Ecto neural progenitor cell (in vitro differentiated cells): Measurements from ENCODE around the gene ANKRD52.

Experiments
- DNase-seq: peaks from one replicate; pipeline ENCODE4 v3.0.0-alpha.2; 2018; ENCODE audit warnings: low spot score

The ANKRD52 gene

DNA sequence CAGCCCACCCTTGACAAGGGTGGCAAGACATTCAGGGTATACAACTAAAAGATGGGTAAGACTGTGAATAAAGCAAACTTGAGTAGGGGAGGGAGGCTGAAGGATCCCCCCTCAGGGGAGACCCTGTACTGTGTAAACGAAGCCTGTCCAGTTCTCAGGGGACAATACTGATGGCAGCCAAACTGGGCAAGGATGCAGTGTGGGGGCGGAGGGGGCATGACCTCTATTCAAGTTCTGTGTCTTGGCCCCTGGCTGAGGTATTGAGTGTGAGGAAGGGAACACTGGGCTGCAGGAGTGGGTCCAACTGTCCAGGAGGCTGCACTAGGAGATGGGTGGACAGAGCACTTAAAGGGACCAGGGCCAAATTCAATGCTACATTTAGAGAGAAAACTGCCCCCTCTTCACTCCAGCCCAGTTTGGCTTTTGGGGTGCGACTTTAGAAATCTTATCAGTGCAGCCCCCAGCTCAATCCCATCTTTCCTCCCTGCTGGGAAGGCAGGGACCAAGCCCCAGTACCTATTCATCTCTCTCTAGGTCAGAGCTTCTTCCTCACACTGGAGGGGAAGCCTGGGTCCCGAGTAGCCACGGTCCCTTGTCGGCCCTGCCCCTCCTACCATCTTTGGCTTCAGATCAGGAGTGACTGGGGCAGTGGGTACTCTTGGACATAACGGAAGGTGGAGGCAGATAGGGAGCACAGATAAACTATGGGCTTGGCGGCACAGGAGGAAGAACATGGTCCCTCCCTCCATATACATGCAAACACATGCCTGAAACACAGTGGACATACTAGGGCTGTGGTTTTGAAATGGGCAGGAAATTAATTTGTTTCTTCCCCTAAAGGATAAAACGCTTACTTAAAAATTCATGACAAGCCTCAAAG is 16.5 kb downstream of the ANKRD52 start:
- no peak for DNase-seq

DNA sequence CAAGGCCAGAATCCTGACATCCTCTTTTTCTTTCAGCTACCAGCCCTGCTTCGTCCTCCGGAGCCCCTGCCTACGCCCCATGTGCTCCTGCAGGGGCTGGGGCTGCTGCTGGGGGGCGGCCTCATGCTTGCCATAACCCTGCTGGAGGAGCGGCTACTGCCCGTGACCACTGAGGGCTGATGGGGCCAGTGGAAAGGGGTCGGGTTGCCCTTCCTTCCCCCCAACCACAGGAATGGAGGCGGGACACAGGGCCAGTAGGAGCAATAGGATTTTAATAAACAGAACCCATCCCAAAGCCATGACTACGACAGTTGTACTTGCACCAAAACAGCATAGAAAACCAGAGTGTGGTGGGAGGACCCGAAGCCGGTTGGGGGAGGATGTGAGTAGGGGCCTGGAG is 20.6 kb downstream of the ANKRD52 start:
- DNase-seq: no peak

DNA sequence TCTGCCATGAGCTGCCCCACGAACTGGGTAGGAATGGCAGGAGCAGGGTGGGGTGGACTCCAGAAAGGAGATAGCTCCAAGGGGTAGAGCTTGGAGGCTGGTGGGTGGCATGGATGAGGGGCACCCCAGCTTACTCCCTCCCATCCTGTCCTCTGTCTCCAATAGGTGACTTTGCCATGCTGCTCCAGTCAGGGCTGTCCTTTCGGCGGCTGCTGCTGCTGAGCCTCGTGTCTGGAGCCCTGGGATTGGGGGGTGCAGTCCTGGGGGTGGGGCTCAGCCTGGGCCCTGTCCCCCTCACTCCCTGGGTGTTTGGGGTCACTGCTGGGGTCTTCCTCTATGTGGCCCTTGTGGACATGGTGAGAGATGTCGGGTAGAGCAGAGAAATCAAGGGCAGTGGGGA is 21.2 kb downstream of the ANKRD52 start:
- no peak for DNase-seq

DNA sequence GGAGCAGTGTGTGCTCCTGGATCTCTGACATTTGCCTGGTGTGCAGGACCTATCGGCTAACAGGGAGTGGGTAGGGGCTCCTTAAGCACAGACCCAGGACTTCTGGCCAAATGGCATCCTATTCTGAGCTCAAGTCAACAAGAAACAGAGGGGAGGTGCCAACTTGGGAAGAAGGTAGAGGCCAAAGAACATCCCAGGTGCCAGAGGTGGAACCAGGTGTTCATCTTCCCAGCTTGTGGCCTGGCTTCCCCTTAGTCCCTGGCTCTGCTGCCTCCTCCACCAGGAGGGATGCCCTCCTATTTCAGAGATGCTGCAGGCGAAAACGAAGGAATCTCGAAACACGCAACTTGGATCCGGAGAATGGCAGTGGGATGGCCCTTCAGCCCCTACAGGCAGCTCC is 22.1 kb downstream of the ANKRD52 start:
- no peak for DNase-seq

DNA sequence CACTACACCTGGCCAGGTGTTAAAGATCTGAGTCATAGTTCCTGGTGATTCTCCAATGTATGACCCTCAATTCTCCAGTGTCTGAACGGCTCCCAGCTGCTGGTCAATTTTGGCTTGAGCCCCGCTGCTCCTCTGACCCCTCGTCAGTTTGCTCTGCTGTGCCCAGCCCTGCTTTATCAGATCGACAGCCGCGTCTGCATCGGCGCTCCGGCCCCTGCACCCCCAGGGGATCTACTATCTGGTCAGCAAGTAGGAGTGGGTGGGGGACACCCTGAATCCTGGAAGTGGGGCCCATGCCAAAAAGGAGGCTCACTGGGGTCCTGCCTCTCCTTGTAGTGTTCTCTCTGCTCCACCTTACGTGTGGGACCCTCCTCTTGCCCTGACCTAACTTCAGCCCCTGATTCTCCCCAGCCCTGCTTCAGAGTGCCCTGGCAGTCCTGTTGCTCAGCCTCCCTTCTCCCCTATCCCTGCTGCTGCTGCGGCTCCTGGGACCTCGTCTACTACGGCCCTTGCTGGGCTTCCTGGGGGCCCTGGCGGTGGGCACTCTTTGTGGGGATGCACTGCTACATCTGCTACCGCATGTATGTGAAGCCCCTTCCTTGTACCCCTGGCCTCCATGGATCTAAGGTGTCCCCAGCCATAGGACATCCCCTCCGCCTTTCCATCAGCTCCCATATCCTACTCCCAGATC is 23.3 kb downstream of the ANKRD52 start:
- DNase-seq: no peak

DNA sequence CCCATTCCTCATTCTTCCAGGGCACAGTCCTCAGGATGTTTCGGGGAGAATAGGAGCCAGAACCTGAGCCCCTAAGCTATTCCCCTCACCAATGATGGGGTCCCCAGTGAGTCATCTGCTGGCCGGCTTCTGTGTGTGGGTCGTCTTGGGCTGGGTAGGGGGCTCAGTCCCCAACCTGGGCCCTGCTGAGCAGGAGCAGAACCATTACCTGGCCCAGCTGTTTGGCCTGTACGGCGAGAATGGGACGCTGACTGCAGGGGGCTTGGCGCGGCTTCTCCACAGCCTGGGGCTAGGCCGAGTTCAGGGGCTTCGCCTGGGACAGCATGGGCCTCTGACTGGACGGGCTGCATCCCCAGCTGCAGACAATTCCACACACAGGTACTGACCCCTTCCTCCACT is 27.0 kb downstream of the ANKRD52 start:
- DNase-seq: no peak

DNA sequence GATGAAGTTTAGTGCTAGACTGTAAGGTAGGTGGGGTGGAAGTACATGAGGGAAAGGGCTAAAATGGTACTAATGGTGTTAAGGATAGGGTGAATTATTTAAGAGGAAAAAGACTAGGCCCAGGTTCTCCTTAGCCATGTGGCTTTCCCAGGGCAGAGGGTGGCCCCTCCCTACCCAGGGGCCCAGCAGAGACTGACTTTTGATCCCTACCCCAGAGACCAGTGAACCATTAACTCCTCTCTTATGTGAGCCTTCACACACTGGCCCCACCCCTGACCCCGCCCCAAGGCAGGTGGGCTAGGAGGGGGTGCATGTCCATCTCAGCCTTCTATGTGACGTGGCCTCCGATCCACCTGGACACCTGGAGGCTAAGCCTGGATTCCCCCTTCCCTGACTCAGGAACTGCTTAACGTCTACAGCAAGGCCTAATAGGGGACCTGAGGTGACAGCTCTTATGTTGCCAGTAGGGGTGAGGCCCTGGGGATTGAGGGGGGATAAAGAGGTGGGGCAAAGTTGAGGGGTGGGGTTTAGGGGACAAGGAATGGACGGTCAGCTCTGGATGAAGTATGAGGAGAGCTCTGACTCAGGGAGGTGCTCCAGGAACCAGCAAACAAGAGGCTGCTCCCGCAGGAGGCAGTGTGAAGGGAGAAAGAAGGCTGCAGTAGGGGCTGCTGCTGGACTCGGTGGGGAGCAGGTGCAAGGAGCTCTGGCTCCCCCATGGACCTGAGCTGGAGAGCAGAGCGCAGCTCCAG is 27.6 kb downstream of the ANKRD52 start:
- DNase-seq: no peak

DNA sequence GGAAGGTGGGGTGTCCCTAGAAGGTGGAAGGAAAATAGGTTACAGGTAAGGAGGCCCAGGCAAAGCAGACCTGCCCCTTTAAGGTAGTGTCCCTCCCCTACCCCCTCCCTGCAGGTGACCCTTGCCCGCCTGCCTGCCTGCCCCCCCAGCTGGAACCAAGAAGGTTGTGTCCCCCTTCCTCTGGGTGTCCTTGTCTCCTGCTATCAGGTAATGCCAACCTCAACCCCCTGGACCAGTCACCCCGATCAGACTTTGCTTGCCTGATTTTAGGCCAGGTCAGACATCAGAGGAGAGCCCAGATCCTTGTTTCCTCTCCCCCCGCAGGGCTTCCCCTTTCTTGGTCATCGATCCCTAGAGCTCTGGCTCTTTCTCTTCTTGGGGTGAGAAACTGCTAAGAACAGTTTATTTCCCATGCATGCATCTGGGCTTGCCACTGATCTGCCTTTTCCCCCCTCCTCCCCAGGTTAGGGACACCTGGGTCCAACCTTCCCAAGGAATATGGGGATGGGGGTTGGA is 28.2 kb downstream of the ANKRD52 start, which contains the start of gene SLC39A5:
Gene SLC39A5, plus strand, starts transcription at position 136 of the 516 bp plus-strand sequence. CDS start 1,224 bp downstream, outside the sequence.
- DNase-seq: no peak

DNA sequence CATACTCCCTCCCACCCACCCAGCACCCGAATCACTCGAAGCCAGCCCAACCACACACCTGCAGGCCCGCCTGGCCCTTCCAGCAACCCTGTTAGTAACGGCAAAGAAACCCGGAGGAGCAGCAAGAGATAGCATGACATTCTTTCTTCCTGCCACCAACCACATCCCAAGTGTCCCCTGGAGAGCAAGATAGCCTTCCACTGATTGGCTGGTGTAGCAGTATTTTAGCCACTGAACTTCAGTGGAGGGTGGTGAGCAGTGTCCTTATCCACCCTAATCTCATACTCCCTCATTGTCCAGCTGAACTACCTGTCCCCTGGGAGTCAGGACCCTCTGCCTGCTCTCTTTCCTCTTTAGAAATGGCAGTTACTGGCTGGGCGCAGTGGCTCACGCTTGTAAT is 29.1 kb downstream of the ANKRD52 start:
- no peak for DNase-seq

DNA sequence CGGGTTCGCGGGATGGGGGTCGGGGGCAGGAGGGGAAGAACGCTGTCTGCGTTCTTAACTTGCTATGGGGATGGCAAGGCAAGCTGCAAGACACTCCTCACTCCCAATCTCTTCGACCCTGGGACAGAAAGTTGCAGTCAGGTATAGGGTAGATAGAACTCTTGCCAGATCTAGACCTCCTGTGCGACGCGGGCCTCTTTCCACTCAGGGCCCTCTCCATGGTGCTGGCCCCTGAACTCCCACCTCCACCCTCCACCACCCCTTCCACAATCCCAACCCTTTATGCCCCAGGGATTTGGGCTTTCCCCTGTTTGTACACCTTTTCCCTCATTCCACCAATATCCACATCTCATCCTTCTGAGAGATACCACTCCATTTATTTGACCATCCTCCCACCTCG is 33.2 kb downstream of the ANKRD52 start:
- no peak for DNase-seq

DNA sequence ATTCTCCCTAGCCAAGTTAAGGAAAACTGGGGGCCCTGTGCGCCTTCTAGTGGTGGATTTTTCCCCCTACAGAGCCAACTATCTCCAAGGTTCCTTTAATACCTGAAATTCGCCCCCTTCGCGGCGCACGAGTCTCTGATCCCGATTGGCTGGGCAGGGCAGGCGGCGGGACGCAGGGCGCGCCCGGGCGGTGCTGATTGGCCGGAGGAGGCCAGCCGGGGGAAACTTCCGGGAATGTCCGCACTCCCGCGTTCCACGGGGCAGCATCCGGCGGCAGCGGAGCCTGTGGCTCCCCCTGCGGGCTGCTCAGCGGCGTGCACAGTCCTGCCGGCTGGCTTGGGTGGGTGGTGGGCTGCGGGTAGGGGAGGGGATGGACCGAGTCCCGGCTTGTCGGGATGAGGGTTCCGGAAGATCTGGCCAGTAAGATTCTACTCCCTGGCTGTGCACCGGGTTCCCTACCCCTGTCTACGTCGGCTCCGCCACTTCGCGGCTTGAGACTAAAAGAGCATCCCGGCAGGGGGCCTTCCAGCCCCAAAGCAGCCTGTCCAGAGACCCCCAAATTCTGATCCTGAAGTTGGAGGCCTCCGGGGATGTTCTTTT is 34.0 kb downstream of the ANKRD52 start, which contains the start of gene NABP2:
Gene NABP2, plus strand, starts transcription at position 241 of the 600 bp plus-strand sequence. CDS start 515 bp downstream, outside the sequence.
- peak; percentile 100 for DNase-seq

DNA sequence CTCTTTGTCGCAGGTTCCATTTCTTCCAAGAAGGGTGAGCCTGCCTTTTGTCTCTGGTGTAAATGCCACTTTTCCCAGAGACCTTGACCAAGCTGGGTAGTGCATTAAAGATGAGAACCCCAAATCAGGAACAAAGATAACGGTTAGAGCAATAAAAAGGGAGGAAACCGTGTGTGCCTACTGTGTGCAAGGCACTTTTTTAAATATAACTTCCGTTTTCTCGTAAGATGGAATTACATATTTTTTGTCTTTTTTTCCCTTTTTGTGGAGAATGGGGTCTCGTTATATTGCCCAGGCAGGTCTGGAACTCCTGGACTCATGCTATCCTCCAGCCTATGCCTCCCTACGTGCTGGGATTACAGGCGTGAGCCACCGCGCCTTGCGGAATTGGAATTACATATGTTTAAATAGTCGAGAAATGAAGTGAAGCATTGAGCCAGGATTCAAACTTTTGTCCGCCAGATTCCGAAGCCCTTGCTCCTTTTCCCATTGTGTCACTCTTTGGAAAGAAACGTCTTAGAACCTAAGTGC is 34.5 kb downstream of the ANKRD52 start:
- DNase-seq: no peak

DNA sequence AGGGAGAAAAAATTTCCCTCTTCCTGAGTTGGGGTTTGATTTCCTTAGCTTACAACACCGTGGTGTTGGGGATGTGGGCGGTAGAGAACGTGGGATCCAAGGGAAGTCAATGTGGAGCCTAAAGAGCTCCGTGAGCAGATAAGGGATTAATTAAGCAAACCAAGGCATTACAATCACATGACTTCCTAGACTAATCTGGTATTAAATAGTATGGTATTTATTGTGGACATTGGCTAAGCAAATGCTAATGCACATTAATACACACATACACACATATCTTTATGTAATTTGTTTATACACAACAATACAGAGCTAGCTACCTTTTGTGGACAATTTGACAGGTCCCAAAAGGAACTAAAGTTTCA is 35.7 kb downstream of the ANKRD52 start:
- DNase-seq: no peak

DNA sequence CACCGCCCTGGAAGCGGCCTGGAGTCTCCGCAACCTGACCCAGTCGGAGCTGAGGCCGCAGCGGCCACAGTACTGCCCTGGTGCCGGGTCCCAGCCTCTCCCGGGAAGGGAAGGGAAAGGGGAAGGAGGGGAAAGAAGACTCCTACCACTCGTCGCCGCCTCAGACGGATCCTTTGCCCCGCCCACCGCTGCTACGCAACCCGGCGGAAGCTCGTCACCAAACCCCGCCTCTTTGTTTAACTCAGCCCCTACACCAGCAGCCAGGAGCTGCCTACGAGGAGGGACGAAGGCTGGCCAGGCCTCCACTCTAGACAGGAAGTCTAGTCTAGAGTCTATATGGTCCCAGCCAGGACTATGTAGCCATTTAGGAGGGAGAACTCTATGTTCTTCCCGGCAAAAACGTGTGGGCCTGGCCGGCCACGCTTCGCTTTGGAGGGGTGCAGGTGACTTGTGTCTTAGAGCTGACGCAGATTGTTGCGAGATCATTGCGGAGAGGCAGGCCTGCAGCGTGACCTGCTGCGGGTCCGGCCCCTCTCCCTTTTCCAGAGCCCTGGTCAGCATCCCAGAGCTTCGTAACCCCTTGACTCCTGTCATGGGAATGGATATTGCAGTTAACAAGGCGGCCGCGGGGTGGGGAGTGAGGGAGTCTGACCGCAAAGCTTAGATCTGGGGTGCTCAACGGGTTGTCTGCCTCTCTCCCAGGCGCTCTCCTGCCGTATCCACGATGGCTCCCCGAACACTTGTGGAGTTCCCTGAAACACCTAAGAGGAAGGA is 36.2 kb downstream of the ANKRD52 start, which contains the start of gene RNF41:
Gene RNF41, minus strand, starts transcription at position 166 of the 774 bp plus-strand sequence. CDS start 7,875 bp downstream, outside the sequence.
- DNase-seq: peak; percentile 99

DNA sequence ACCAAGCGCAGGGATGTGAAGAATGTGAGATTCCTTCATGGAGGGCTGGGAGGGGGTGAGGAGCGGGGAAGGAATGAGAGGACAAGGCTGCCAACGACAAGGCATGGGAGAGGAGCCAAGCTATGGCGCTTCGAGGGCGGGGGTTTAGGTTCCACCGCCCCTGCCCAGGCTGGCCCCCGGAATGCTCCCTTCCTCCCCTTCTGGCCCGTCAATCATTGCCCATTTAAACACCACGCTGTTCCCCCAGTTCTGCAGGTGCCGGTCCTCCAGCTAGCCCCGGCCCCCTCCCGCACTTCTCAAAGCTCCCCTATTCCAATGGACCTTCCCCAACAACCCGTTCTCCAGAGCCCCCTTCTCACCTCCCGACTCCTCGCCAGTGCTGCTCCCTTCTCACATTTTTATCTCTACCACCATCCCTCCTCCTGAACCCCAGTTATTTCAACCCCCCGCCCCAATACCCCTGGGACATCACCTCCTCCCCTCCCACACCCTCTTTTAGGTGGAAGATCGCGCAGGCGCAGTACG is 36.9 kb downstream of the ANKRD52 start:
- DNase-seq: peak; percentile 82

DNA sequence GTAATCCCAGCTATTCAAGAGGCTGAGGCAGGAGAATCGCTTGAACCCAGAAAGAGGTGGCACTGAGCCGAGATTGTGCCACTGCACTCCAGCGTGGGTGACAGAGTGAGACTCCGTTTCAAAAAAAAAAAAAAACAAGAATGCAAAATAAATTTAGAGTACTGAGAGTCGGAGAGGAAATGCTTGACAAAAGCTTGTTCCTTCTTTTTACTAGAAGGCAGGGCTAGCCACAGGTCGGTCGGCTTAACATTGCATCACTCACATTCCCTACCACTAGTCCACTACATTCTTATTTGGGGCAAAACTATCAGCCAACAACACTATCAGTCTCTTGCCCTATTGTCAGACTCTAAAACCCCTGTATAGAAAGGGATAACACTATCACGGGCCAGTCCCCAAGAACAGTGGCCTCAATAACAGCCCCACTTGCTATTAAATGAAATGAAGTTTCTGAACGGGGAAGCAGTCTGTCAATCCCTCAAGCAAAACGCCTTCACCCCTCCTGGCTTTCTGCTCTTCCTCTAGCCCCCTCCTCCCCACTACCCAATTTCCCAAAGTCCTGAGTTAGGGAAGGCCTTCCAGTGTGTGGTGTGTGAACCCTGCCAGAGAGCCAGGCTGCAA is 37.5 kb downstream of the ANKRD52 start:
- no peak for DNase-seq

DNA sequence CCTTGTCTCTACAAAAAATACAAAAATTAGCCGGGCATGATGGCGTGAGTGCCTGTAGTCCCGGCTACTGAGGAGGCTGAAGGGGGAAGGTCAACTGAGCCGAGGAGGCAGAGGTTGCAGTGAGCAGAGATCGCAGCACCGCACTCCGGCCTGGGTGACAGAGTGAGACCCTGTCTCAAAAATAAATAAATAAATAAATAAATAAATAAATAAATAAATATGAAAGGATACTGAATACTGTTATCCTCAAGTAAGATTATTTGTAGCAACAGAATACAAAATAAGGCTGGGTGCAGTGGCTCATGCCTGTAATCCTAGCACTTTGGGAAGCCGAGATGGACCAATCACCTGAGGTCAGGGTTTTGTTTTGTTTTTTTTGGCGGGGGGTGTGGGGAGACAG is 38.3 kb downstream of the ANKRD52 start:
- DNase-seq: no peak

DNA sequence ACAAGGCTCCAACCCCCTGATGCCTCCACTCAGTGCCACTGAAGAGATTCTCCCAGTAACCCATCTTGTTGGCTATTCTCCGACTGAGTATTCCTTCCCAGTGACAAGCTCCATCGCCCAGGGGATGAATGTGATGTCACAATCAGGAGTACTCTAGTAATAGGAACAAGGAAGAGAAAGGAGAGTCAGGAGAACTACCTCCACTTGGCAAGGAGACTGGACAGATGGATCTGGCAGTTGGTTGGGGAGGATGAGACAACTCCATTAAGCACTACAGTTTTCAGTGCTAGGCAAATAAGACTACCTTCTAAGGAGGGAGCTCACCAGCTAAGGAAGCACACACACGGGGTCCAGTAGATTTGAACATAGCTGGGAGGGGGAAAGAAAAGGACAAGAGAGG is 41.7 kb downstream of the ANKRD52 start:
- DNase-seq: no peak

DNA sequence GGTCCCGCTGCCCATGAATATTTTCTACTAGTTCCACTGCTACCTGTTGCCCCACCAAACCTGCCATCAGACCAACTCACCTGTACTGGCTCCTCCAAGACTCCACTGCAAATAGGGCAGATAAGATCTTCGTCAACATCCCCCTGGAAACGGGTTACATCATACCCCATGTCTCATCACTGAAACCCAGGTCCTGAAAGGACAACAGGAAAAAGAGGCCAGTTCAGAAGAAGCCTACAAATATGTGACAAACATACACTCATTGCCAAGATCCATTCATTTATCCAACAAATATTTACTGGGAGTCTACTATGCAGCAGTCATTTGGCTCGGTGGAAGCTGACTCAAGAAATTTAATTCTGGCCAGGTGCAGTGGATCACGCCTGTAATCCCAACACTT is 44.3 kb downstream of the ANKRD52 start:
- no peak for DNase-seq

DNA sequence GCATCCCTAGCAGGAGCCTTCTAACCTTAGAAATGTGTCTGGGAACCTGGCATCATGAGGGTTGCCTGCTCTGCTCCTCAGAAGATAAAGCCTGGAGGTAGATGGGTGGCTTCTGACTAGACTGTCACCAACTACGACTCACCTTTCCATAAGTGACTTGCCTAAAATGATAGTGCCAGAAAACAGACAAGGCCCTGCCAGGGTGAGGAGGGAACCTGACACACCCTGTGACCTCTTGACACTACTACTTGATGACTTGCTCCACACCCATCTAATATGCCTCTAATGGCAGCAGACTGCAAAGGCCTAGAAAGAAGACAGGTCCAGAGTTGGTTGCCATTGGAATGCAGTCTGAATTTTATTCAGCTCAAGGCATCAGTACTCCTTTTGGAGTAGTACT is 45.8 kb downstream of the ANKRD52 start:
- no peak for DNase-seq
